ENCODE data around the gene DRD2. TPM values are rescaled to one million over a fixed set of nuclear protein-coding genes. Genes with fewer than 3 reads are reported as not detected.

DRD2 gene
- total RNA-seq, 1 experiment from 2014 or later, result 0.44 TPM

DNA sequence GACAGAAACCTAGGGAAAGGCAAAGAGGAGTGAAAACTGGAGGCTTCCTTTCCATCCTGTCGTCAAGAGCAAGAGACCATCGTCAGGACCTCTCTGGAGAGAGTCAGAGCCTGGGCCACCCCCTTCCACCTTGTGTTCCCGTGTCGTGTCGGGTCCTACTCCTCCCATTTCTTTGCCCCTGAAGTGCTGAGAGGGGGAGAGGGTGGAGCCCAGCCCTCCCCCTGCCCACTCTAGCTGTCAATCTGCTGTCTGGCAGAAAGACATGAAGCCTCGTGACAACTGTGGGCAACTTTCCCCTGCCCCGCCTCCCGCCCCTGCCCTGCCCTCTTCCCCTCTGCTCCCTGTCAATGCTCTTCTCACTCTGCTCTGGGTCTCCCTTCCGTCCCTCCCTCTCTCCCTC, 67.0 kb downstream of the DRD2 start:
- H4K91ac ChIP-seq (ENCODE audit: insufficient read length, low read depth, low read length), result no peak overlapping the region

More for the DNA sequence above, 67.0 kb downstream of the DRD2 start:
- no peak overlapping the region for H2BK120ac ChIP-seq (ENCODE audit: low read depth, low read length, poor library complexity, severe bottlenecking)
- no peaks in the 10 kb centered on the region for H3K79me1 ChIP-seq (ENCODE audit: insufficient read depth, low read depth, low read length, poor library complexity, severe bottlenecking)
- no peak overlapping the region for H3K9ac ChIP-seq (ENCODE audit: extremely low read depth, insufficient read length, low read length)
- no peak overlapping the region for H2BK20ac ChIP-seq (ENCODE audit: low read depth, low read length, poor library complexity, severe bottlenecking)
- Mint-ChIP-seq H3K9me3 (no peaks in the 10 kb centered on the region), H3K27ac (no peak overlapping the region), H3K36me3 (ENCODE audit: insufficient read depth in 1 of 3, low read depth in 3 of 3) (no peaks in the 10 kb centered on the region), H3K27me3 (ENCODE audit: low read depth) (peaks cover 12% of the 10 kb centered on the region), H3K4me3 (no peak overlapping the region), H3K4me1 (peaks cover 10 to 23% of the 10 kb centered on the region in 2 experiments)
- no peak overlapping the region for H3K4me2 ChIP-seq (ENCODE audit: insufficient read depth, insufficient read length, low read length)
- H3K4me1 ChIP-seq (ENCODE audit: insufficient read depth, low read length), result no peaks in the 10 kb centered on the region
- no peak overlapping the region for H3K14ac ChIP-seq (ENCODE audit: insufficient read depth, low read length)
- no peak overlapping the region for H2AFZ ChIP-seq (ENCODE audit: low read length)
- no peak overlapping the region for H3K4ac ChIP-seq (ENCODE audit: low read depth, low read length)
- no peaks in the 10 kb centered on the region for H3K27me3 ChIP-seq (ENCODE audit: insufficient read depth, low read length)
- H3K56ac ChIP-seq (ENCODE audit: insufficient read length, low read depth, low read length), result no peak overlapping the region
- DNase-seq, result no peak
- TF ChIP-seq, protein P1, sequence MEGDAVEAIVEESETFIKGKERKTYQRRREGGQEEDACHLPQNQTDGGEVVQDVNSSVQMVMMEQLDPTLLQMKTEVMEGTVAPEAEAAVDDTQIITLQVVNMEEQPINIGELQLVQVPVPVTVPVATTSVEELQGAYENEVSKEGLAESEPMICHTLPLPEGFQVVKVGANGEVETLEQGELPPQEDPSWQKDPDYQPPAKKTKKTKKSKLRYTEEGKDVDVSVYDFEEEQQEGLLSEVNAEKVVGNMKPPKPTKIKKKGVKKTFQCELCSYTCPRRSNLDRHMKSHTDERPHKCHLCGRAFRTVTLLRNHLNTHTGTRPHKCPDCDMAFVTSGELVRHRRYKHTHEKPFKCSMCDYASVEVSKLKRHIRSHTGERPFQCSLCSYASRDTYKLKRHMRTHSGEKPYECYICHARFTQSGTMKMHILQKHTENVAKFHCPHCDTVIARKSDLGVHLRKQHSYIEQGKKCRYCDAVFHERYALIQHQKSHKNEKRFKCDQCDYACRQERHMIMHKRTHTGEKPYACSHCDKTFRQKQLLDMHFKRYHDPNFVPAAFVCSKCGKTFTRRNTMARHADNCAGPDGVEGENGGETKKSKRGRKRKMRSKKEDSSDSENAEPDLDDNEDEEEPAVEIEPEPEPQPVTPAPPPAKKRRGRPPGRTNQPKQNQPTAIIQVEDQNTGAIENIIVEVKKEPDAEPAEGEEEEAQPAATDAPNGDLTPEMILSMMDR (conservative IDR thresholded peaks at IDR 0.05), result no peak
- no peak overlapping the region for H3T11ph ChIP-seq (ENCODE audit: low read length)
- H3K18ac ChIP-seq (ENCODE audit: insufficient read length, low read depth, low read length), result no peak overlapping the region
- no peak overlapping the region for H2BK12ac ChIP-seq (ENCODE audit: insufficient read length, low read depth, low read length)
- H4K20me1 ChIP-seq (ENCODE audit: control insufficient read depth, insufficient read depth, insufficient read length), result no peaks in the 10 kb centered on the region
- H3K23ac ChIP-seq (ENCODE audit: insufficient read length, low read depth, low read length), result no peak overlapping the region
- no peak overlapping the region for H2BK15ac ChIP-seq (ENCODE audit: low read depth, low read length)
- no peak overlapping the region for H4K8ac ChIP-seq (replicated peaks; ENCODE audit: insufficient read length, low read depth, low read length)
- H3K23me2 ChIP-seq (ENCODE audit: insufficient read length, low read depth, low read length, poor library complexity, severe bottlenecking), result no peaks in the 10 kb centered on the region
- no peak overlapping the region for H3K27ac ChIP-seq (ENCODE audit: insufficient read length, low read depth, low read length)
- no CpG with 5 or more reads among the region's 9 CpGs for WGBS (ENCODE audit: extremely low coverage, insufficient read length, low lambda C conversion rate)
- H3K79me2 ChIP-seq (ENCODE audit: insufficient read depth, low read length), result no peaks in the 10 kb centered on the region
- no peak overlapping the region for H4K5ac ChIP-seq (ENCODE audit: insufficient read length, low read depth, low read length)
- no peaks in the 10 kb centered on the region for H3K9me3 ChIP-seq (ENCODE audit: control insufficient read depth, low read depth, low read length)
- no peak overlapping the region for H2BK5ac ChIP-seq (ENCODE audit: insufficient read length, low read length)
- H2AK5ac ChIP-seq (ENCODE audit: insufficient read length, low read length), result no peak overlapping the region

All from H9 (cell line).